K562 (cell line): ENCODE results near the gene CREB3L4. TPM values are rescaled to one million over a fixed set of nuclear protein-coding genes. Genes with fewer than 3 reads are reported as not detected.

ENCODE experiments used
- DPF2 ChIP-seq: fragments of 450-650 bp; IDR thresholded peaks from 2 replicates; pipeline ENCODE4 v1.6.1; 2016
- HCFC1 ChIP-seq: IDR thresholded peaks from 2 replicates; pipeline ENCODE4 v1.6.1; 2012; ENCODE audit warnings: low read depth, low read length, improper control_type of control experiment
- MBD1 ChIP-seq: fragments of 250-450 bp; sonication (Bioruptor Pico); IDR thresholded peaks from 2 replicates; pipeline ENCODE4 v1.8.0; 2022; ENCODE audit warnings: inconsistent platforms
- MEIS2 ChIP-seq: fragments of 450-650 bp; IDR thresholded peaks from 2 replicates; pipeline ENCODE4 v1.6.1; 2014; ENCODE audit warnings: mild to moderate bottlenecking; ENCODE audit not compliant: partially characterized antibody
- PRPF4 ChIP-seq: fragments of 200-400 bp; formaldehyde crosslinking; IDR thresholded peaks from one replicate; pipeline ENCODE4 v1.6.1; 2017; ENCODE audit warnings: low read length, low read depth, mild to moderate bottlenecking; ENCODE audit not compliant: insufficient read depth, poor library complexity, severe bottlenecking
- REST ChIP-seq, 2 experiments: fragments of 450-650 bp; formaldehyde crosslinking in 1 of 2; IDR thresholded peaks; 2 replicates each; pipeline versions ENCODE4 v1.4.0 to v1.6.1; 2014 to 2020; ENCODE audit warnings: mild to moderate bottlenecking in 2 of 2, borderline replicate concordance in 1 of 2, low read depth in 1 of 2
- SMAD4 ChIP-seq: fragments of 250-450 bp; sonication (Bioruptor Pico); conservative IDR thresholded peaks from 2 replicates; pipeline ENCODE4 v1.8.0; 2021; ENCODE audit warnings: inconsistent platforms, mild to moderate bottlenecking, moderate library complexity
- SRSF9 ChIP-seq: fragments of 200-400 bp; formaldehyde crosslinking; IDR thresholded peaks from 2 replicates; pipeline ENCODE4 v1.6.1; 2017; ENCODE audit warnings: low read depth, low read length, borderline replicate concordance
- ZNF354B ChIP-seq: fragments of 250-450 bp; sonication (Bioruptor Pico); IDR thresholded peaks from 2 replicates; pipeline ENCODE4 v1.4.0; 2020
- polyA plus RNA-seq, 8 experiments: library from polyadenylated mRNA; depleted of rRNA in 4 of 8; stranded (reverse) in 5 of 8; unstranded in 3 of 8; fragments of >200 nt; fragmentation: Nextera tagmentation in 2 of 8; fragmentation: Illumina TruSeq in 1 of 8; extraction: Ambion mirVana in 2 of 8; extraction: Trizol in 1 of 8; gene quantifications; 2 replicates each; pipeline versions ENCODE4 v1.2.1 to v1.2.3, GENCODE V29; 2011 to 2014; ENCODE audit warnings: inconsistent platforms in 1 of 8, missing spikeins in 1 of 8
- total RNA-seq, 7 experiments: library from RNA; depleted of rRNA in 6 of 7; stranded (reverse); fragments of >200 nt in 6 of 7; fragmentation: Illumina TruSeq in 2 of 7; extraction: Trizol in 2 of 7; gene quantifications; 2 replicates each; pipeline versions ENCODE4 v1.2.1 to v1.2.3, GENCODE V29; 2011 to 2021; ENCODE audit warnings: low replicate concordance in 1 of 7
- TF ChIP-seq, protein P1 (sequence below), 2 experiments: fragments of 450-650 bp; IDR thresholded peaks; 2 replicates each; pipeline ENCODE4 v1.6.1; 2018; ENCODE audit warnings: mild to moderate bottlenecking in 2 of 2, low read depth in 1 of 2; ENCODE audit not compliant: partially characterized antibody in 2 of 2

CREB3L4 gene
- total and polyA plus RNA-seq, 9 of the 15 experiments (the other 6 are each of a cell fraction or from before 2014, with no cell fraction given): 9.9 to 18.6 (median 13.9) TPM

- TF ChIP-seq REST (IDR thresholded peaks at IDR 0.05; ENCODE audit: borderline replicate concordance): no peak; the same call in 1 of the 2 replicates
- no peak for TF ChIP-seq REST (CRISPR knock-in tag; IDR thresholded peaks at IDR 0.05; ENCODE audit: low read depth)
- TF ChIP-seq PRPF4: no peak
- TF ChIP-seq MEIS2: peak; percentile 100
- TF ChIP-seq, protein P1, sequence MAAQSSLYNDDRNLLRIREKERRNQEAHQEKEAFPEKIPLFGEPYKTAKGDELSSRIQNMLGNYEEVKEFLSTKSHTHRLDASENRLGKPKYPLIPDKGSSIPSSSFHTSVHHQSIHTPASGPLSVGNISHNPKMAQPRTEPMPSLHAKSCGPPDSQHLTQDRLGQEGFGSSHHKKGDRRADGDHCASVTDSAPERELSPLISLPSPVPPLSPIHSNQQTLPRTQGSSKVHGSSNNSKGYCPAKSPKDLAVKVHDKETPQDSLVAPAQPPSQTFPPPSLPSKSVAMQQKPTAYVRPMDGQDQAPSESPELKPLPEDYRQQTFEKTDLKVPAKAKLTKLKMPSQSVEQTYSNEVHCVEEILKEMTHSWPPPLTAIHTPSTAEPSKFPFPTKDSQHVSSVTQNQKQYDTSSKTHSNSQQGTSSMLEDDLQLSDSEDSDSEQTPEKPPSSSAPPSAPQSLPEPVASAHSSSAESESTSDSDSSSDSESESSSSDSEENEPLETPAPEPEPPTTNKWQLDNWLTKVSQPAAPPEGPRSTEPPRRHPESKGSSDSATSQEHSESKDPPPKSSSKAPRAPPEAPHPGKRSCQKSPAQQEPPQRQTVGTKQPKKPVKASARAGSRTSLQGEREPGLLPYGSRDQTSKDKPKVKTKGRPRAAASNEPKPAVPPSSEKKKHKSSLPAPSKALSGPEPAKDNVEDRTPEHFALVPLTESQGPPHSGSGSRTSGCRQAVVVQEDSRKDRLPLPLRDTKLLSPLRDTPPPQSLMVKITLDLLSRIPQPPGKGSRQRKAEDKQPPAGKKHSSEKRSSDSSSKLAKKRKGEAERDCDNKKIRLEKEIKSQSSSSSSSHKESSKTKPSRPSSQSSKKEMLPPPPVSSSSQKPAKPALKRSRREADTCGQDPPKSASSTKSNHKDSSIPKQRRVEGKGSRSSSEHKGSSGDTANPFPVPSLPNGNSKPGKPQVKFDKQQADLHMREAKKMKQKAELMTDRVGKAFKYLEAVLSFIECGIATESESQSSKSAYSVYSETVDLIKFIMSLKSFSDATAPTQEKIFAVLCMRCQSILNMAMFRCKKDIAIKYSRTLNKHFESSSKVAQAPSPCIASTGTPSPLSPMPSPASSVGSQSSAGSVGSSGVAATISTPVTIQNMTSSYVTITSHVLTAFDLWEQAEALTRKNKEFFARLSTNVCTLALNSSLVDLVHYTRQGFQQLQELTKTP (IDR thresholded peaks at IDR 0.05; ENCODE audit: low read depth in 1 of 2, partially characterized antibody in 2 of 2): no peak
- TF ChIP-seq DPF2: peak; percentile 57; the same call in 1 of the 2 replicates
- TF ChIP-seq SRSF9: no peak
- TF ChIP-seq SMAD4: 0 out of 2 replicates have a peak, but pooled peaks have one; percentile 30
- TF ChIP-seq MBD1 (CRISPR knock-in tag): no peak
- TF ChIP-seq HCFC1: no peak
- TF ChIP-seq ZNF354B (CRISPR knock-in tag): no peak
Measured at GRCh38 chr1:153919876-153920852, 47.5 kb upstream of the CREB3L4 start (continued).
